HepG2 (cell line): ENCODE results near the gene PHRF1. TPM values are rescaled to one million over a fixed set of nuclear protein-coding genes. Genes with fewer than 3 reads are reported as not detected.

Source experiments
- EP300 ChIP-seq, 3 experiments: sonication (generic) in 1 of 3; formaldehyde crosslinking in 1 of 3; IDR thresholded peaks; 2 replicates each; pipeline versions ENCODE4 v1.5.1 to v1.6.1; 2011 to 2020; ENCODE audit warnings: low read depth in 2 of 3, low read length in 2 of 3, borderline replicate concordance in 1 of 3, improper control_type of control experiment in 1 of 3, mild to moderate bottlenecking in 1 of 3, missing genetic modification reagents in 1 of 3, moderate library complexity in 1 of 3
- FOXJ3 ChIP-seq: sonication (generic); formaldehyde crosslinking; IDR thresholded peaks from 2 replicates; pipeline ENCODE4 v1.4.0; 2020; ENCODE audit warnings: missing genetic modification reagents, mild to moderate bottlenecking, borderline replicate concordance
- MEIS2 ChIP-seq: sonication (generic); formaldehyde crosslinking; IDR thresholded peaks from 2 replicates; pipeline ENCODE4 v1.9.0; 2021; ENCODE audit warnings: mild to moderate bottlenecking, missing genetic modification reagents
- MIXL1 ChIP-seq: IDR thresholded peaks from 2 replicates; pipeline ENCODE4 v1.6.1; 2016
- NFIC ChIP-seq: IDR thresholded peaks from 2 replicates; pipeline ENCODE4 v1.6.1; 2012; ENCODE audit warnings: mild to moderate bottlenecking, low read length, inconsistent platforms
- RAD51 ChIP-seq: fragments of 450-650 bp; IDR thresholded peaks from 2 replicates; pipeline ENCODE4 v1.6.1; 2016; ENCODE audit warnings: borderline replicate concordance
- SAP130 ChIP-seq: IDR thresholded peaks from 2 replicates; pipeline ENCODE4 v1.6.1; 2016; ENCODE audit warnings: low read depth
- SIX1 ChIP-seq: sonication (generic); formaldehyde crosslinking; IDR thresholded peaks from 2 replicates; pipeline ENCODE4 v1.4.0; 2020; ENCODE audit warnings: missing genetic modification reagents, borderline replicate concordance
- SKI ChIP-seq: fragments of 450-650 bp; IDR thresholded peaks from one replicate; pipeline ENCODE4 v1.6.1; 2018; ENCODE audit warnings: mild to moderate bottlenecking; ENCODE audit not compliant: partially characterized antibody
- THAP11 ChIP-seq: IDR thresholded peaks from 2 replicates; pipeline ENCODE4 v1.6.1; 2016; ENCODE audit warnings: missing biosample characterization, missing genetic modification reagents
- ZEB1 ChIP-seq: IDR thresholded peaks from 2 replicates; pipeline ENCODE4 v1.6.1; 2012; ENCODE audit warnings: mild to moderate bottlenecking, low read depth, inconsistent platforms; ENCODE audit not compliant: insufficient replicate concordance
- ZNF282 ChIP-seq: fragments of 450-650 bp; IDR thresholded peaks from 2 replicates; pipeline ENCODE4 v1.6.1; 2018; ENCODE audit not compliant: partially characterized antibody
- ZNF703 ChIP-seq: sonication (generic); formaldehyde crosslinking; IDR thresholded peaks from 2 replicates; pipeline ENCODE4 v1.5.1; 2020; ENCODE audit warnings: missing genetic modification reagents, mild to moderate bottlenecking, moderate library complexity, borderline replicate concordance
- ZNF709 ChIP-seq: sonication (generic); formaldehyde crosslinking; IDR thresholded peaks from 2 replicates; pipeline ENCODE4 v1.5.0; 2020; ENCODE audit warnings: mild to moderate bottlenecking, missing genetic modification reagents
- polyA plus RNA-seq, 8 experiments: library from polyadenylated mRNA; depleted of rRNA in 3 of 8; stranded (reverse) in 7 of 8; unstranded in 1 of 8; fragments of >200 nt; fragmentation: Illumina TruSeq in 4 of 8; extraction: Trizol in 4 of 8; gene quantifications; 2 replicates each; pipeline versions ENCODE4 v1.2.1 to v1.2.3, GENCODE V29; 2011 to 2016; ENCODE audit warnings: low read depth in 4 of 8, missing spikeins in 1 of 8, mixed read lengths in 1 of 8; ENCODE audit not compliant: insufficient read depth in 1 of 8
- total RNA-seq, 5 experiments: library from RNA; depleted of rRNA; stranded (reverse); fragments of >200 nt; fragmentation: Illumina TruSeq; extraction: Trizol; gene quantifications; 2 replicates each; pipeline ENCODE4 v1.2.3, GENCODE V29; 2016; ENCODE audit warnings: low read depth in 1 of 5
- TF ChIP-seq, protein P1 (sequence below): sonication (generic); formaldehyde crosslinking; IDR thresholded peaks from 2 replicates; pipeline ENCODE4 v1.5.0; 2020; ENCODE audit warnings: mild to moderate bottlenecking, missing genetic modification reagents, borderline replicate concordance
- TF ChIP-seq, protein P2 (sequence below): sonication (generic); formaldehyde crosslinking; IDR thresholded peaks from 2 replicates; pipeline ENCODE4 v1.5.1; 2020; ENCODE audit warnings: mild to moderate bottlenecking, missing genetic modification reagents
- TF ChIP-seq, protein P3 (sequence below): sonication (generic); formaldehyde crosslinking; IDR thresholded peaks from 2 replicates; pipeline ENCODE4 v1.4.0; 2020; ENCODE audit warnings: mild to moderate bottlenecking, missing genetic modification reagents
- TF ChIP-seq, protein P4 (sequence below): IDR thresholded peaks from 2 replicates; pipeline ENCODE4 v1.6.1; 2016; ENCODE audit warnings: low read depth, borderline replicate concordance
- TF ChIP-seq, protein P5 (sequence below): sonication (generic); formaldehyde crosslinking; IDR thresholded peaks from 2 replicates; pipeline ENCODE4 v1.9.0; 2022; ENCODE audit warnings: missing genetic modification reagents, mild to moderate bottlenecking, borderline replicate concordance

The PHRF1 gene
- total and polyA plus RNA-seq, 2 of the 13 experiments (the other 11 are each of a cell fraction or from before 2014, with no cell fraction given), result 8.2 to 16.7 TPM

DNA sequence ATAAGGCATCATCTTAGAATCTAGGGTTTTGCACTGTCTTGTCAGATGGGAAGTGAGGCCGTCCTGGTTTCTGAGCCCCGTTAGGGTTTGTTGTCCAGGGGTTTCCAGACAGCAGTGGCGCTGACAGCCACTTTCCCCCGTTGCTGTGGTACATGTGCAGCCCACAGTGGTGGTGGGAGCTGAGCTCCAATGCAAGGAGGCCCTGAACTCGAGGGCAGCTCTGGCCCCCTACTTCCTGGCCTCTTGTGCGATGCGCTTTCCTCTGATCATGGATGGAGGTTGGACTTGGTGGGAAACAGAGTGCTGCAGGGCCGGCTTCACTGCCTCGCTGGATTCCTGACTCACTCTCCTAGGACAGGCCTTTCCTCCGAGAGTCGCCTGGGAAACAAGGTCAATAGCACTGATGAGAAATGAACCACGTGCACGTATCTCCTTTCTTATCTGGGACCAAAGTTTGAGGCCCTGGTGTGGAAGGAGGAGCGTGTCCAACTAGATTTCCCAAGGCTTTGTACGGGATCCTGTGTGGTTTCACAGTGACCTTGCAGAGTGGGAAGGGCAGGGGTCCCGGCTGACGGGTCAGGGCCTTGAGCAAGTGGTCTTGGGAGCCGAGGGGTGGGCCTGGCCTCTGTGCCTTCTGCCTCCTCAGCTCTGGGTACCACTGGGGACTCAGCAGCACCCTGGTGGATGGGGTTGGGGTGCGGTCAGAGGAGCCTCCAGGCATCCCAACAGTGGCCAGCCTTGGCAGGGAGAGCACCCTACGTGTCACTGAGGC, 3.7 kb downstream of the PHRF1 start (continued):
- TF ChIP-seq FOXJ3, result 0 out of 2 replicates have a peak, but pooled peaks have one; percentile 21
- TF ChIP-seq ZEB1, result no peak
- TF ChIP-seq ZNF709 (CRISPR knock-in tag), result no peak
- peak; percentile 49; the same call in 1 of the 2 replicates for TF ChIP-seq THAP11 (CRISPR knock-in tag)
- TF ChIP-seq, protein P1, sequence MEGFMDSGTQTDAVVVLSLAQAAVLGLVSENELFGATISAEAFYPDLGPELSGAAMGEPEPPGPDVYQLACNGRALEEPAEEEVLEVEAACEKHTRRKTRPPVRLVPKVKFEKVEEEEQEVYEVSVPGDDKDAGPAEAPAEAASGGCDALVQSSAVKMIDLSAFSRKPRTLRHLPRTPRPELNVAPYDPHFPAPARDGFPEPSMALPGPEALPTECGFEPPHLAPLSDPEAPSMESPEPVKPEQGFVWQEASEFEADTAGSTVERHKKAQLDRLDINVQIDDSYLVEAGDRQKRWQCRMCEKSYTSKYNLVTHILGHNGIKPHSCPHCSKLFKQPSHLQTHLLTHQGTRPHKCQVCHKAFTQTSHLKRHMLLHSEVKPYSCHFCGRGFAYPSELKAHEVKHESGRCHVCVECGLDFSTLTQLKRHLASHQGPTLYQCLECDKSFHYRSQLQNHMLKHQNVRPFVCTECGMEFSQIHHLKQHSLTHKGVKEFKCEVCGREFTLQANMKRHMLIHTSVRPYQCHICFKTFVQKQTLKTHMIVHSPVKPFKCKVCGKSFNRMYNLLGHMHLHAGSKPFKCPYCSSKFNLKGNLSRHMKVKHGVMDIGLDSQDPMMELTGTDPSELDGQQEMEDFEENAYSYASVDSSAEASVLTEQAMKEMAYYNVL (CRISPR knock-in tag), result no peak
- TF ChIP-seq MIXL1, result peak; percentile 46; the same call in 1 of the 2 replicates
- TF ChIP-seq ZNF703 (CRISPR knock-in tag), result no peak
- peak; percentile 58; the same call in 1 of the 2 replicates for TF ChIP-seq SIX1 (CRISPR knock-in tag)
- peak in 1 of 2 experiments; percentile 52; a peak in 2 of 4 replicates for TF ChIP-seq EP300 (IDR thresholded peaks at IDR 0.05; ENCODE audit: low read depth in 2 of 2, low read length in 2 of 2)
- peak; percentile 12; the same call in 1 of the 2 replicates for TF ChIP-seq EP300 (CRISPR knock-in tag; IDR thresholded peaks at IDR 0.05; ENCODE audit: borderline replicate concordance)
- no peak for TF ChIP-seq NFIC
- no peak for TF ChIP-seq ZNF282
- TF ChIP-seq SAP130, result peak; percentile 92
- TF ChIP-seq, protein P2, sequence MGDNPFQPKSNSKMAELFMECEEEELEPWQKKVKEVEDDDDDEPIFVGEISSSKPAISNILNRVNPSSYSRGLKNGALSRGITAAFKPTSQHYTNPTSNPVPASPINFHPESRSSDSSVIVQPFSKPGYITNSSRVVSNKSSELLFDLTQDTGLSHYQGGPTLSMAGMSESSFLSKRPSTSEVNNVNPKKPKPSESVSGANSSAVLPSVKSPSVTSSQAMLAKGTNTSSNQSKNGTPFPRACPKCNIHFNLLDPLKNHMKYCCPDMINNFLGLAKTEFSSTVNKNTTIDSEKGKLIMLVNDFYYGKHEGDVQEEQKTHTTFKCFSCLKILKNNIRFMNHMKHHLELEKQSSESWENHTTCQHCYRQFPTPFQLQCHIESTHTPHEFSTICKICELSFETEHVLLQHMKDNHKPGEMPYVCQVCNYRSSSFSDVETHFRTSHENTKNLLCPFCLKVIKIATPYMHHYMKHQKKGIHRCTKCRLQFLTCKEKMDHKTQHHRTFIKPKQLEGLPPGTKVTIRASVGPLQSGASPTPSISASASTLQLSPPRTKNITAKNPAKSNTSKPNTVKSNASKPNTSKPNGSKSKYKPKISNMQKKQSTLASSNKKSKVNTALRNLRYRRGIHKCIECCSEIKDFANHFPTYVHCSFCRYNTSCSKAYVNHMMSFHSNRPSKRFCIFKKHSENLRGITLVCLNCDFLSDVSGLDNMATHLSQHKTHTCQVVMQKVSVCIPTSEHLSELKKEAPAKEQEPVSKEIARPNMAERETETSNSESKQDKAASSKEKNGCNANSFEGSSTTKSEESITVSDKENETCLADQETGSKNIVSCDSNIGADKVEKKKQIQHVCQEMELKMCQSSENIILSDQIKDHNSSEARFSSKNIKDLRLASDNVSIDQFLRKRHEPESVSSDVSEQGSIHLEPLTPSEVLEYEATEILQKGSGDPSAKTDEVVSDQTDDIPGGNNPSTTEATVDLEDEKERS (CRISPR knock-in tag), result no peak
- TF ChIP-seq, protein P3, sequence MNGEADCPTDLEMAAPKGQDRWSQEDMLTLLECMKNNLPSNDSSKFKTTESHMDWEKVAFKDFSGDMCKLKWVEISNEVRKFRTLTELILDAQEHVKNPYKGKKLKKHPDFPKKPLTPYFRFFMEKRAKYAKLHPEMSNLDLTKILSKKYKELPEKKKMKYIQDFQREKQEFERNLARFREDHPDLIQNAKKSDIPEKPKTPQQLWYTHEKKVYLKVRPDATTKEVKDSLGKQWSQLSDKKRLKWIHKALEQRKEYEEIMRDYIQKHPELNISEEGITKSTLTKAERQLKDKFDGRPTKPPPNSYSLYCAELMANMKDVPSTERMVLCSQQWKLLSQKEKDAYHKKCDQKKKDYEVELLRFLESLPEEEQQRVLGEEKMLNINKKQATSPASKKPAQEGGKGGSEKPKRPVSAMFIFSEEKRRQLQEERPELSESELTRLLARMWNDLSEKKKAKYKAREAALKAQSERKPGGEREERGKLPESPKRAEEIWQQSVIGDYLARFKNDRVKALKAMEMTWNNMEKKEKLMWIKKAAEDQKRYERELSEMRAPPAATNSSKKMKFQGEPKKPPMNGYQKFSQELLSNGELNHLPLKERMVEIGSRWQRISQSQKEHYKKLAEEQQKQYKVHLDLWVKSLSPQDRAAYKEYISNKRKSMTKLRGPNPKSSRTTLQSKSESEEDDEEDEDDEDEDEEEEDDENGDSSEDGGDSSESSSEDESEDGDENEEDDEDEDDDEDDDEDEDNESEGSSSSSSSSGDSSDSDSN (CRISPR knock-in tag), result peak; percentile 39; the same call in 1 of the 2 replicates
- TF ChIP-seq, protein P4, sequence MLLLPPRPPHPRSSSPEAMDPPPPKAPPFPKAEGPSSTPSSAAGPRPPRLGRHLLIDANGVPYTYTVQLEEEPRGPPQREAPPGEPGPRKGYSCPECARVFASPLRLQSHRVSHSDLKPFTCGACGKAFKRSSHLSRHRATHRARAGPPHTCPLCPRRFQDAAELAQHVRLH, result peak; percentile 11; the same call in 1 of the 2 replicates
- TF ChIP-seq RAD51, result no peak
- no peak for TF ChIP-seq MEIS2 (CRISPR knock-in tag)
- TF ChIP-seq SKI, result peak; percentile 41
- TF ChIP-seq, protein P5, sequence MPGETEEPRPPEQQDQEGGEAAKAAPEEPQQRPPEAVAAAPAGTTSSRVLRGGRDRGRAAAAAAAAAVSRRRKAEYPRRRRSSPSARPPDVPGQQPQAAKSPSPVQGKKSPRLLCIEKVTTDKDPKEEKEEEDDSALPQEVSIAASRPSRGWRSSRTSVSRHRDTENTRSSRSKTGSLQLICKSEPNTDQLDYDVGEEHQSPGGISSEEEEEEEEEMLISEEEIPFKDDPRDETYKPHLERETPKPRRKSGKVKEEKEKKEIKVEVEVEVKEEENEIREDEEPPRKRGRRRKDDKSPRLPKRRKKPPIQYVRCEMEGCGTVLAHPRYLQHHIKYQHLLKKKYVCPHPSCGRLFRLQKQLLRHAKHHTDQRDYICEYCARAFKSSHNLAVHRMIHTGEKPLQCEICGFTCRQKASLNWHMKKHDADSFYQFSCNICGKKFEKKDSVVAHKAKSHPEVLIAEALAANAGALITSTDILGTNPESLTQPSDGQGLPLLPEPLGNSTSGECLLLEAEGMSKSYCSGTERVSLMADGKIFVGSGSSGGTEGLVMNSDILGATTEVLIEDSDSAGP (CRISPR knock-in tag), result peak; percentile 51
